GM18868 (cell line): ENCODE results near the gene HSPBP1.
"Not testable (repeated sequence)": the region's sequence is repeated elsewhere in the genome, so short reads cannot be mapped to it uniquely, and the experiment has no call there.

ENCODE experiments used
- ATAC-seq: cut with Tn5 transposase; IDR thresholded peaks from one replicate; pipeline ENCODE4 v1.9.1; 2021; ENCODE audit warnings: mild to moderate bottlenecking, moderate library complexity; ENCODE audit not compliant: unreplicated experiment

The HSPBP1 gene

GRCh38 chr19:55241143-55241934 lies 38.6 kb downstream of the HSPBP1 start:
- ATAC-seq: no peak

GRCh38 chr19:55240713-55241020 lies 39.2 kb downstream of the HSPBP1 start:
- ATAC-seq: no peak

- no peak for ATAC-seq
These were observed 40.9 kb downstream of the HSPBP1 start for GRCh38 chr19:55239004-55239403.

GRCh38 chr19:55238030-55238429 lies 41.9 kb downstream of the HSPBP1 start:
- ATAC-seq: no peak

GRCh38 chr19:55232986-55233385 lies 46.9 kb downstream of the HSPBP1 start:
- no peak for ATAC-seq

GRCh38 chr19:55232286-55232602 lies 47.7 kb downstream of the HSPBP1 start:
- no peak for ATAC-seq

- no peak for ATAC-seq
These were observed 48.3 kb downstream of the HSPBP1 start for GRCh38 chr19:55231391-55232285.

- no peak for ATAC-seq
These were observed 49.1 kb downstream of the HSPBP1 start for GRCh38 chr19:55230780-55231179.

GRCh38 chr19:55230329-55230728 lies 49.6 kb downstream of the HSPBP1 start:
- ATAC-seq: no peak

GRCh38 chr19:55229789-55230182 lies 50.1 kb downstream of the HSPBP1 start:
- ATAC-seq: no peak

- ATAC-seq: no peak
These were observed 50.6 kb downstream of the HSPBP1 start for GRCh38 chr19:55229145-55229788.

GRCh38 chr19:55228403-55229031 lies 51.4 kb downstream of the HSPBP1 start, which contains the start of gene TMEM86B:
TMEM86B (minus strand) TSS chr19:55228763; CDS start chr19:55228741, 22 bp downstream.
- ATAC-seq: no peak

GRCh38 chr19:55228015-55228391 lies 51.9 kb downstream of the HSPBP1 start:
- no peak for ATAC-seq

- no peak for ATAC-seq
These were observed 52.5 kb downstream of the HSPBP1 start for GRCh38 chr19:55227241-55228014.

- ATAC-seq: no peak
These were observed 53.1 kb downstream of the HSPBP1 start for GRCh38 chr19:55226788-55227187.

- no peak for ATAC-seq
These were observed 53.6 kb downstream of the HSPBP1 start for GRCh38 chr19:55226273-55226672.

GRCh38 chr19:55225415-55225958 lies 54.4 kb downstream of the HSPBP1 start:
- ATAC-seq: no peak

GRCh38 chr19:55224679-55225414 lies 55.1 kb downstream of the HSPBP1 start:
- ATAC-seq: not testable (repeated sequence)

GRCh38 chr19:55224038-55224665 lies 55.8 kb downstream of the HSPBP1 start:
- ATAC-seq: no peak
